WI38 (cell line): ENCODE data around the gene PRLR.

Experiments
- H3K4me3 ChIP-seq: 2 replicates; pipeline ENCODE4 v1.5.1; 2011; ENCODE audit warnings: low read depth, mild to moderate bottlenecking, control low read depth, low read length
- TF ChIP-seq, protein P1 (sequence below): IDR thresholded peaks from 2 replicates; pipeline ENCODE4 v1.5.1; 2012; ENCODE audit warnings: low read depth, mild to moderate bottlenecking, control low read depth, low read length

The PRLR gene

DNA sequence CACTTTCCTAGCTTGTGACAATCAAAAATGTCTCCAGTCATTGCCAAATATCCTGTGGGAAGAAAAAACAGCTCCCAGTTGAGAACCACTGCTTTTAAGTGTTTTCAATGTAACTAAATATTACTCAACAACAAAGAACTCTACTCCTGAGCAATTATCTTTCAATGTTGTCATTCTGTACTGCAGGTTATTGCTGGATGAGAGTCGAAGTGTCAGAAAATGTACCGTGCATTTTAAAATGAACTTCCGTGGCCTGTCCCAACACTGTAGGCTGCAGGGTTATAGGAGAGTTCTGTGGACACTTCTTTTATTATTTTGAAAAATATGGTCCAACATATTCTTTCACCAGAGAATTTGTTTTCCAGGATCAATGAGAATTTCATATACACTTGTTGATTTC, 147.8 kb downstream of the PRLR start:
- TF ChIP-seq, protein P1, sequence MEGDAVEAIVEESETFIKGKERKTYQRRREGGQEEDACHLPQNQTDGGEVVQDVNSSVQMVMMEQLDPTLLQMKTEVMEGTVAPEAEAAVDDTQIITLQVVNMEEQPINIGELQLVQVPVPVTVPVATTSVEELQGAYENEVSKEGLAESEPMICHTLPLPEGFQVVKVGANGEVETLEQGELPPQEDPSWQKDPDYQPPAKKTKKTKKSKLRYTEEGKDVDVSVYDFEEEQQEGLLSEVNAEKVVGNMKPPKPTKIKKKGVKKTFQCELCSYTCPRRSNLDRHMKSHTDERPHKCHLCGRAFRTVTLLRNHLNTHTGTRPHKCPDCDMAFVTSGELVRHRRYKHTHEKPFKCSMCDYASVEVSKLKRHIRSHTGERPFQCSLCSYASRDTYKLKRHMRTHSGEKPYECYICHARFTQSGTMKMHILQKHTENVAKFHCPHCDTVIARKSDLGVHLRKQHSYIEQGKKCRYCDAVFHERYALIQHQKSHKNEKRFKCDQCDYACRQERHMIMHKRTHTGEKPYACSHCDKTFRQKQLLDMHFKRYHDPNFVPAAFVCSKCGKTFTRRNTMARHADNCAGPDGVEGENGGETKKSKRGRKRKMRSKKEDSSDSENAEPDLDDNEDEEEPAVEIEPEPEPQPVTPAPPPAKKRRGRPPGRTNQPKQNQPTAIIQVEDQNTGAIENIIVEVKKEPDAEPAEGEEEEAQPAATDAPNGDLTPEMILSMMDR: no peak
- no peak overlapping the region for H3K4me3 ChIP-seq

DNA sequence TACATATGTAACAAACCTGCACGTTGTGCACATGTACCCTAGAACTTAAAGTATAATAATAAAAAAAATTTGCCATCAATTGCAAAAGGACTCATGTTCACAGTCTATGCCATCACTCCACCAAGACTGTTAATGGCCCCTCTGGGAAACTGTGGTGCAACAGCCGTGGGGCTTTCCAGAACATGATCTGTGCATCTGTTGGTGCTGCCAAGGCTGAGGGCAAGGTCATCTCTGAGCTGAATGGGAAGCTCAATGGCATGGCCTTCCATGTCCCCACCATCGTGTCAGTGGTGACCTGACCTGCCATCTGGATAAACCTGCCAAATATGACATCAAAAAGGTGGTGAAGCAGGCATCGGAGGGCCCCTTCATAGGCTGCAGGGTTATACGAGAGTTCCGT, 149.2 kb downstream of the PRLR start:
- H3K4me3 ChIP-seq: no peak overlapping the region
- TF ChIP-seq, protein P1: no peak

DNA sequence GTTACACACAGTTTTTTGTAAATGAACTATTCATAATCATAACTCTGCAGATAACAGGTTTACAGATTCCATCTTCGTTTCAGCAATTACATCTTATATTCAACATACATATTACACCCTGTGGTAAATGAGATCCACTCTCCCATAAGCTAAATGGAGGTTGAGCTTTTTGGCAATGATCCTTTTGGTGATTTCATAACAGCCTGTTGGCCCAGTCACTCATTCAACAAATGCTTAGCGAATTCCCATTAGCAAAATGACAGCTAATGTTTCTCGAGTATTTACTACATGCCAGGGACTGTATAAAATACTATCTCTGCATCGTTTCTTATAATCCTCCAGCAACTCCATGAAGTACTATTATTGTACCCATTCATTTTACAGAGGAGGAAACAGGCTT, 157.1 kb downstream of the PRLR start:
- no peak overlapping the region for H3K4me3 ChIP-seq
- TF ChIP-seq, protein P1: no peak

DNA sequence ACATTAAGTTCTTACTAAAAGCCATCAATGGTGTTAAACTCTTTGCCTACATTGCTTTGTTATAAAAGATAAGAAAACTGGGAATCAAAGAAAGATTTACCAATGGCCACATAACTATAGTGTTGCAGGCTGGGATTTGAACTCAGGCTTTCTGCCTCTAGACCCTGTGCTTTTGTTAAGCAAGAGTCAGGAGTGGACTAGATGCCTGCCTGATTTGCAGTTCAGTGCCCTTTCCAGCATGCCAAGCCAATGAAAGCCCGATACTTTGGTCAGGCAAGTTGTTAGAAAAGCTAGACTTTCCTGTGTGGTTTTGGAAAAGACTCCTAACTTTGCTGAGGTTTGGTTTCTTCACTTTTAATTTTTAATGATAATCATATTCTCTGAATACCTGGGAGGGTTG, 161.1 kb downstream of the PRLR start:
- no peak overlapping the region for H3K4me3 ChIP-seq
- TF ChIP-seq, protein P1: no peak

DNA sequence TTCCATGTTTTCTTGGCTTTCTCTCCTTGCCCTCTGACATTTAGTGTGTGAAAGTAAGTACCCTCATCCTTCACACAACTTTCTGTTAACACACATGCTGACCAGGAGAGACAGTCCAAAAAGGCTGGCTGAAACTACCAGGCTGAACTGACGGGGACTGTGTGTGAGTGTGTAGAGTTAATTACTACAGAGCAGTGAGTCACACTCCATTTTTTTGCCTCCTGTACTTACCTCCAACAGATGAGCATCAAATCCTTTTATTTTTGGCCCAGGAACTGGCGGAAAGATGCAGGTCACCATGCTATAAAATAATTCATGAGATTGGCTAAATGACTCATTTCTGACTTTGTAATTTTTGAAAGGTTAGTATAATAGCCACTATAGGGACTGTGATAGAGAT, 162.3 kb downstream of the PRLR start:
- TF ChIP-seq, protein P1: no peak
- no peak overlapping the region for H3K4me3 ChIP-seq

DNA sequence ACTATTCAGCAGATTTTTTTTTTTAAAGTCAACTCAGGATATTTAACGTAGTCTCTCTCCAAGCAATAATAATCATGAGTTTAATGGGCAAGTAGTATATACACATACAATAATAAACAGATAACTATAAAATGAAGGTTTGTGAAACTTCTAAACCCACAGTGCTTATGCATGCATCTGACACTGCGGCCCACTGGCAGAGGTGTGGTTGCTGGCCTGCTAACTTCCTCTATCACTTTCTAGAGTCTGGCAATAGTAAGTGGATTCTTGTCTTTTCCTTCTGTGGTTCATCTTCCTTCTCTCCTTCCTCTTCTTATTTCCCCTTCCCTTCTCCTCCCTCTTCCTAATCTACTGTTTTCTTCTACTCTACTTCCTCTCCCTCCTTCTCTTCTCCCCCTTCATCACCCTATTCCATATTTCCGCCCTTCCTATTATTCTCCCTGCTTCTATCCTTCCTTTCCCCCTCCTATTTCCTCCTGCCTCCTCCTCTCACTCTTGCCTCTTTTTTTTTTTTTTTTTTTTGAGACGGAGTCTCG, 164.0 kb downstream of the PRLR start:
- no peak overlapping the region for H3K4me3 ChIP-seq
- TF ChIP-seq, protein P1: no peak

DNA sequence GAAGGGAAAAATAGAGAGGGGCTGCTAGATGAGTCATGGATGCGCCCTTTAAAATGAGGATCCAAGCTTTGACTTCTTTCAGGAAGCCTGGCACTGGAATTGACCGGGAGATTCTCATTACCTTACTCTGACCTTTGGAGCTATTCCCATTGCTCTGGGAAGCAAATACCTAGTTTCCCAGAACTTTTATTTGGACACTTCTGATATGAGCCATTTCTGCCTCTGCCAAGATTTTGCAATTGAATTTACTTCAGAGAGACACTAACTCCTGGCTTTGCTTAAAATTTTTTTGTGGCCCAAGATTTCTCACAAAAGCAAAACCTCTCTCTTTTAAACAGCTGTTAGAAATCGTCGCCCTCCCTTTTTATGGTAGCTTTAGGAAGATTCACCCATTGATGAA, 166.9 kb downstream of the PRLR start:
- TF ChIP-seq, protein P1: no peak
- no peak overlapping the region for H3K4me3 ChIP-seq
